Measurements from ENCODE around the gene EVI2B.
"Not testable (repeated sequence)": the region's sequence is repeated elsewhere in the genome, so short reads cannot be mapped to it uniquely, and the experiment has no call there.

EVI2B gene

DNA sequence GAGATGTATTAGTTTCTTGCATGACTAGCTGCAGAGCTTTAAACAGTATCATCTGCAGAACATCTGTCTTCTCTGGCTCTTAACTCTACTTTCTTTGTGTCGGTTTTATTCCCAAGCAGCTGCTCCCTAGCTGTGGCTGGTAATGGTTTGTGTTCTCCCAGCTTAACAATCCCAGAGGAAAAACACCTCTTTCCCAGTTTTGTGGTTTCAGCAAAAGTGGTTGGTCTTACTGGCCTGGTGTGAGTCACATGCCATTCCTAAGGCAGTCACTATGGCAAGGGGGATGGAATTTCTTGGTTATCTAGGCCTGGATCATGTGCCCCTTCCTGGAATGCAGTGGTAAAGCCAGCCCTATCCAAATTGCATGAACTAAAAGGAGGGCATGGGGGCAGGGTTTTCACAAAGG lies 44.3 kb downstream of the EVI2B start:
- Histone ChIP-seq H3K27ac (ENCODE audit: low read depth, low read length) (no peak overlapping the region), H3K4me2 (ENCODE audit: low read length) (no peak overlapping the region), H3K79me2 (ENCODE audit: control insufficient read depth, low read length) (no peaks in the 10 kb centered on the region), H3F3A (ENCODE audit: control insufficient read depth, insufficient read depth) (no peaks in the 10 kb centered on the region), H4K20me1 (ENCODE audit: control insufficient read depth, insufficient read depth, low read depth, low read length) (no peaks in the 10 kb centered on the region), H3K4me3 (ENCODE audit: low read length) (no peak overlapping the region), H3K4me1 (ENCODE audit: control insufficient read depth, low read length) (no peaks in the 10 kb centered on the region), H3K27me3 (ENCODE audit: control insufficient read depth, low read length) (no peaks in the 10 kb centered on the region), H3K36me3 (ENCODE audit: control insufficient read depth, low read length) (peaks cover 52% of the 10 kb centered on the region), H3K9me2 (replicated peaks; ENCODE audit: control insufficient read depth, low read length) (no peaks in the 10 kb centered on the region), H3K9me3 (ENCODE audit: control insufficient read depth, insufficient read depth, low read length) (no peaks in the 10 kb centered on the region)
- TF ChIP-seq, protein P1, sequence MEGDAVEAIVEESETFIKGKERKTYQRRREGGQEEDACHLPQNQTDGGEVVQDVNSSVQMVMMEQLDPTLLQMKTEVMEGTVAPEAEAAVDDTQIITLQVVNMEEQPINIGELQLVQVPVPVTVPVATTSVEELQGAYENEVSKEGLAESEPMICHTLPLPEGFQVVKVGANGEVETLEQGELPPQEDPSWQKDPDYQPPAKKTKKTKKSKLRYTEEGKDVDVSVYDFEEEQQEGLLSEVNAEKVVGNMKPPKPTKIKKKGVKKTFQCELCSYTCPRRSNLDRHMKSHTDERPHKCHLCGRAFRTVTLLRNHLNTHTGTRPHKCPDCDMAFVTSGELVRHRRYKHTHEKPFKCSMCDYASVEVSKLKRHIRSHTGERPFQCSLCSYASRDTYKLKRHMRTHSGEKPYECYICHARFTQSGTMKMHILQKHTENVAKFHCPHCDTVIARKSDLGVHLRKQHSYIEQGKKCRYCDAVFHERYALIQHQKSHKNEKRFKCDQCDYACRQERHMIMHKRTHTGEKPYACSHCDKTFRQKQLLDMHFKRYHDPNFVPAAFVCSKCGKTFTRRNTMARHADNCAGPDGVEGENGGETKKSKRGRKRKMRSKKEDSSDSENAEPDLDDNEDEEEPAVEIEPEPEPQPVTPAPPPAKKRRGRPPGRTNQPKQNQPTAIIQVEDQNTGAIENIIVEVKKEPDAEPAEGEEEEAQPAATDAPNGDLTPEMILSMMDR (IDR thresholded peaks at IDR 0.05; ENCODE audit: low read depth, low read length, poor library complexity, severe bottlenecking), result no peak
- no peak for TF ChIP-seq EZH2phosphoT487 (IDR thresholded peaks at IDR 0.05; ENCODE audit: borderline replicate concordance, low read length)

DNA sequence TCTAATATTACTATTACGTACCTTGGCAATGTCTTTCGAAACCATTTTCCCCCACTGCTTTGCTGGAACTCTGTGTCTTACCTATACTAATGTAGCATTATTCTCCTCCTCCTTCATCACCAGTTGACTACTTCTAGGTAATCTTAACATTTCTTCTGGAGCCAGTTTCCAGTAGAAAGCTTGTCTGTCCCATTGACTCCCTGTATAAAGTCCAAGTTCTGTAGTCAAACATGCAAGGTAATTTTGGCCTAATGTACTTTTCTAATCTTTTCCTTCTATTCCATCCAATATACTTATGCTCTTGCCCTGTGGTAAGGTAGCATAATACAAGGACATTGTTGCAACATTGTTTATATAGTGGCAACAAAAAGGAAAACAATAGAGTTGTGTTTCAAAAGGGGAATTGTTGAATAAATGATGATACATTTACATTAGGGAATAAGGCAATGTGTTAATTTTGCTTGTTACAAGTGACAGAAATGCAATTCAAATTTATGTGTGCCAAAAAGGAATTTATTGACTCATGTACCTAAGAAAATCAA lies 44.7 kb downstream of the EVI2B start:
- Histone ChIP-seq H4K20me1 (ENCODE audit: control insufficient read depth, insufficient read depth, low read depth, low read length) (no peaks in the 10 kb centered on the region), H3K27me3 (ENCODE audit: control insufficient read depth, low read length) (no peaks in the 10 kb centered on the region), H3K36me3 (ENCODE audit: control insufficient read depth, low read length) (peaks cover 51% of the 10 kb centered on the region), H3K27ac (ENCODE audit: low read depth, low read length) (no peak overlapping the region), H3K4me2 (ENCODE audit: low read length) (no peak overlapping the region), H3F3A (ENCODE audit: control insufficient read depth, insufficient read depth) (no peaks in the 10 kb centered on the region), H3K4me1 (ENCODE audit: control insufficient read depth, low read length) (no peaks in the 10 kb centered on the region), H3K4me3 (ENCODE audit: low read length) (no peak overlapping the region), H3K79me2 (ENCODE audit: control insufficient read depth, low read length) (no peaks in the 10 kb centered on the region), H3K9me2 (replicated peaks; ENCODE audit: control insufficient read depth, low read length) (no peaks in the 10 kb centered on the region), H3K9me3 (ENCODE audit: control insufficient read depth, insufficient read depth, low read length) (no peaks in the 10 kb centered on the region)
- TF ChIP-seq, protein P1 (IDR thresholded peaks at IDR 0.05; ENCODE audit: low read depth, low read length, poor library complexity, severe bottlenecking), result no peak
- no peak for TF ChIP-seq EZH2phosphoT487 (IDR thresholded peaks at IDR 0.05; ENCODE audit: borderline replicate concordance, low read length)

DNA sequence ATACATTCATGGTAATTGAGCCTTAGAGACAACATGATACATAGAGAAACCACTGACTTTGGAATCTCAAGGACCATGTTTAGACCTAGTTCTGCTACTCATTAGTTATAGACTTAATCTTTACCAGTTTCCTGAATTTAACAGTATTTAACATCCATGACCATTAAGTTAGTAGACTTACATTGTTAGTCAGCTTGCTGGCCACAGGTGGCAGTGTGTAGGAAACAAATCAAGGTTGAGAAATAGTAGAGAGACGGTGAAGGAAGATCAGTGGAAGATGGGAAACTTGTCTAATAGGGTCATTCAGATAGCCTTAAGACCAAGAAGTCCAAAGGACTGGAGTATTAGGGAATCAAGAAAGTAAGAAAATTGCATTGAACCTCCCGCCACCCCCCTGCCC lies 47.8 kb downstream of the EVI2B start:
- peaks cover 56% of the 10 kb centered on the region for H3K36me3 ChIP-seq (ENCODE audit: control insufficient read depth, low read length)
- no peaks in the 10 kb centered on the region for H4K20me1 ChIP-seq (ENCODE audit: control insufficient read depth, insufficient read depth, low read depth, low read length)
- H3K4me3 ChIP-seq (ENCODE audit: low read length), result no peak overlapping the region
- no peak overlapping the region for H3K27ac ChIP-seq (ENCODE audit: low read depth, low read length)
- H3K27me3 ChIP-seq (ENCODE audit: control insufficient read depth, low read length), result no peaks in the 10 kb centered on the region
- no peaks in the 10 kb centered on the region for H3K4me1 ChIP-seq (ENCODE audit: control insufficient read depth, low read length)
- 0 out of 2 replicates have a peak, but pooled peaks cover 4% of the 10 kb centered on the region for H3F3A ChIP-seq (ENCODE audit: control insufficient read depth, insufficient read depth)
- no peak overlapping the region for H3K4me2 ChIP-seq (ENCODE audit: low read length)
- H3K9me2 ChIP-seq (replicated peaks; ENCODE audit: control insufficient read depth, low read length), result no peaks in the 10 kb centered on the region
- H3K9me3 ChIP-seq (ENCODE audit: control insufficient read depth, insufficient read depth, low read length), result no peaks in the 10 kb centered on the region
- H3K79me2 ChIP-seq (ENCODE audit: control insufficient read depth, low read length), result no peaks in the 10 kb centered on the region
- TF ChIP-seq, protein P1 (IDR thresholded peaks at IDR 0.05; ENCODE audit: low read depth, low read length, poor library complexity, severe bottlenecking), result peak; percentile 59
- TF ChIP-seq EZH2phosphoT487 (IDR thresholded peaks at IDR 0.05; ENCODE audit: borderline replicate concordance, low read length), result no peak

DNA sequence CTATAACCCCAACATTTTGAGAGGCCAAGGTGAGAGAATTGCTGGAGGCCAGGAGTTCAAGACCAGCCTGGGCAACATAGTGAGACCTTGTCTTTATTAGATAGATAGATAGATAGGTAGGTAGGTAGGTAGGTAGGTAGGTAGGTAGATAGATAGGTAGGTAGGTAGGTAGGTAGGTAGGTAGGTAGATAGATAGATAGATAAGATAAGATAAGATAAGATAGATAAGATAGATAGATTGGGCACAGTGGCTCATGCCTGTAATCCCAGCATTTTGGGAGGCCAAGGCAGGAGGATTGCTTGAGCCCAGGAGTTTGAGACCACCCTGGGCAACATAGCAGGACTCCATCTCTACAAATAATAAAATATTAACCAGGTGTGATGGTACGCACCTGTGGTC lies 50.9 kb downstream of the EVI2B start:
- H3K36me3 ChIP-seq (ENCODE audit: control insufficient read depth, low read length), result peaks cover 55% of the 10 kb centered on the region
- H3K27me3 ChIP-seq (ENCODE audit: control insufficient read depth, low read length); H3K4me3 ChIP-seq (ENCODE audit: low read length); H3K79me2 ChIP-seq (ENCODE audit: control insufficient read depth, low read length); H3K27ac ChIP-seq (ENCODE audit: low read depth, low read length); H4K20me1 ChIP-seq (ENCODE audit: control insufficient read depth, insufficient read depth, low read depth, low read length); H3K4me1 ChIP-seq (ENCODE audit: control insufficient read depth, low read length); H3K4me2 ChIP-seq (ENCODE audit: low read length); H3K9me3 ChIP-seq (ENCODE audit: control insufficient read depth, insufficient read depth, low read length); H3K9me2 ChIP-seq (replicated peaks; ENCODE audit: control insufficient read depth, low read length); H3F3A ChIP-seq (ENCODE audit: control insufficient read depth, insufficient read depth): not testable (repeated sequence)

All from DOHH2 (cell line).